ENCODE results near the gene ST7L.

GRCh38 chr1:112520166-112520565 is 98.8 kb downstream of the ST7L start:
- TF ChIP-seq YY1 (IDR thresholded peaks at IDR 0.05; ENCODE audit: insufficient read depth, insufficient read length) (no peak), ZNF274 (IDR thresholded peaks at IDR 0.05; ENCODE audit: low read depth, low read length) (no peak)

Measured in NT2/D1 (cell line).